Left ventricle myocardium inferior (tissue), 1 donor: ENCODE measurements around the gene HAPSTR1. TPM values are rescaled to one million over a fixed set of nuclear protein-coding genes. Genes with fewer than 3 reads are reported as not detected.

Experiments
- DNase-seq: peaks from one replicate; pipeline ENCODE4 v3.0.0-alpha.2; 2020
- H3K27ac ChIP-seq: fragments of 200-600 bp; replicated peaks from 2 replicates; pipeline ENCODE4 v1.8.0; 2021
- H3K27me3 ChIP-seq: fragments of 200-600 bp; 2 replicates; pipeline ENCODE4 v1.8.0; 2021; ENCODE audit warnings: low read depth
- H3K36me3 ChIP-seq: fragments of 200-600 bp; 2 replicates; pipeline ENCODE4 v1.8.0; 2021
- H3K4me1 ChIP-seq: fragments of 200-600 bp; 2 replicates; pipeline ENCODE4 v1.8.0; 2021
- H3K4me3 ChIP-seq: fragments of 200-600 bp; 2 replicates; pipeline ENCODE4 v1.8.0; 2021; ENCODE audit warnings: mild to moderate bottlenecking, moderate library complexity
- H3K9me3 ChIP-seq: fragments of 200-600 bp; replicated peaks from 2 replicates; pipeline ENCODE4 v1.8.0; 2021
- intact Hi-C: fragments of 100-400 bp; cut with micrococcal nuclease; formaldehyde crosslinking; loops from one replicate; pipeline ENCODE4 v1.11.0; 2022
- total RNA-seq: library from RNA; stranded (reverse); fragmentation: NEBNext Ultra II Directional; extraction: Animal tissue kit (Norgen Biotek cat#: 25700); gene quantifications from one replicate; pipeline ENCODE4 v1.2.1, GENCODE V29; 2021
- TF ChIP-seq, protein P1 (sequence below): fragments of 200-600 bp; IDR thresholded peaks from 2 replicates; pipeline ENCODE4 v1.8.0; 2021; ENCODE audit warnings: antibody characterized with exemption, mild to moderate bottlenecking, borderline replicate concordance
- donor health status: DM: no; HTN: yes; CAD: no; lungs with severe emphysema.

HAPSTR1 gene
- total RNA-seq, 1 donor from 2014 or later, result 52.3 TPM

DNA sequence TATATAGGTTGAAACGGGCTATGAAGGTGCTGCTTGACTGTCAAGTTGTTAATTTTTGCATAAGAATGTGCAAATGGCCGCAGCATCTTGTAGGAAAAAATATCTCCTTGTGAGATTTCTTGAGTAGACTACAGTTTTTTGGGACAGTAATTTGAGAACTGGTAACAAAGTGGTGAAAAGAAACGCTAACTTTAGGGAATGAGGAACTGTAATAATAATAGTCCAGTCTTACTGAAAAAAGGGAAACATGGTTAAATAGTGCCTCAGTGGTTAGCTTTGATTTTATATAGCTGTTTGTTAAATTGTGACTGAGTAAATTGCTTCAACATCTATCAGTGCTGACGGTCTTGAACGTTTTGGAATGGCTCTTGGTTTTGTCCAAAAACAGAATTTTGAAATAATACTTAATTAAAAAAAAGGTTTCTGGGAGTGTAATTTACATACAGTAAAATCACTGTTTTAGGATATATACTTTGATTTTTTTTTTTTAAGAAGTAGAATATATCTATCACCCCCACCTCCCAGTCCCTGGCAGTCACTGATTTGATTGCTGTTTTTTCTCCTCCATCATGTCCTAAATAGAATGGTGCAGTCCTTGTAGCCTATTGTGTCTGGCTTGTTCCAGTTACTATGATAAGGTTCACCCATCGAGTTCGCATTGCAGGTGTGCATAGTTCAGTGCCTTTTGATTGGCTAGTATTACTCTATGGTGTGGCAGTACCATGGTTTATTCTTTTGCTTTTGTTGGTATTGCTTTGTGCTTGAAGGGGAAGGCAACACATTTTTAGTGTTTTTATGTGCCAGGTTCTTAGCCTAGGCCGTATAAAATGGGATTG, 2.8 kb downstream of the HAPSTR1 start:
- no peak for DNase-seq
- no peaks in the 10 kb centered on the region for H3K27me3 ChIP-seq
- H3K4me3 ChIP-seq, result peak overlapping the region; percentile 94
- TF ChIP-seq, protein P1, sequence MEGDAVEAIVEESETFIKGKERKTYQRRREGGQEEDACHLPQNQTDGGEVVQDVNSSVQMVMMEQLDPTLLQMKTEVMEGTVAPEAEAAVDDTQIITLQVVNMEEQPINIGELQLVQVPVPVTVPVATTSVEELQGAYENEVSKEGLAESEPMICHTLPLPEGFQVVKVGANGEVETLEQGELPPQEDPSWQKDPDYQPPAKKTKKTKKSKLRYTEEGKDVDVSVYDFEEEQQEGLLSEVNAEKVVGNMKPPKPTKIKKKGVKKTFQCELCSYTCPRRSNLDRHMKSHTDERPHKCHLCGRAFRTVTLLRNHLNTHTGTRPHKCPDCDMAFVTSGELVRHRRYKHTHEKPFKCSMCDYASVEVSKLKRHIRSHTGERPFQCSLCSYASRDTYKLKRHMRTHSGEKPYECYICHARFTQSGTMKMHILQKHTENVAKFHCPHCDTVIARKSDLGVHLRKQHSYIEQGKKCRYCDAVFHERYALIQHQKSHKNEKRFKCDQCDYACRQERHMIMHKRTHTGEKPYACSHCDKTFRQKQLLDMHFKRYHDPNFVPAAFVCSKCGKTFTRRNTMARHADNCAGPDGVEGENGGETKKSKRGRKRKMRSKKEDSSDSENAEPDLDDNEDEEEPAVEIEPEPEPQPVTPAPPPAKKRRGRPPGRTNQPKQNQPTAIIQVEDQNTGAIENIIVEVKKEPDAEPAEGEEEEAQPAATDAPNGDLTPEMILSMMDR, result no peak
- intact Hi-C loops, result loop anchor here (10.0 kb wide), 1 partner anchor 139 kb away; no protein-coding TSS in a partner anchor
- H3K36me3 ChIP-seq, result peaks cover 10% of the 10 kb centered on the region
- no peaks in the 10 kb centered on the region for H3K9me3 ChIP-seq
- H3K4me1 ChIP-seq, result peaks cover 90% of the 10 kb centered on the region
- H3K27ac ChIP-seq, result peak overlapping the region; percentile 100

GRCh38 chr16:9095171-9095570, 3.7 kb downstream of the HAPSTR1 start:
- peak overlapping the region; percentile 94 for H3K4me3 ChIP-seq
- peaks cover 92% of the 10 kb centered on the region for H3K4me1 ChIP-seq
- TF ChIP-seq, protein P1, result no peak
- intact Hi-C loops, result loop anchor here (10.0 kb wide), 1 partner anchor 140 kb away; no protein-coding TSS in a partner anchor
- no peaks in the 10 kb centered on the region for H3K9me3 ChIP-seq
- H3K36me3 ChIP-seq, result peaks cover 10% of the 10 kb centered on the region
- H3K27ac ChIP-seq, result peak overlapping the region; percentile 100
- no peak for DNase-seq
- no peaks in the 10 kb centered on the region for H3K27me3 ChIP-seq

- TF ChIP-seq, protein P1, result no peak
- Histone ChIP-seq H3K36me3 (peaks cover 13% of the 10 kb centered on the region), H3K9me3 (no peaks in the 10 kb centered on the region), H3K27ac (peak overlapping the region; percentile 100), H3K27me3 (no peaks in the 10 kb centered on the region), H3K4me3 (peak overlapping the region; percentile 94), H3K4me1 (peaks cover 93% of the 10 kb centered on the region)
- intact Hi-C loops, result loop anchor here (10.0 kb wide), 1 partner anchor 141 kb away; no protein-coding TSS in a partner anchor
- DNase-seq, result no peak
Observed at GRCh38 chr16:9095656-9096397, 4.4 kb downstream of the HAPSTR1 start.

GRCh38 chr16:9096416-9096952, 5.0 kb downstream of the HAPSTR1 start:
- Histone ChIP-seq H3K4me3 (peak overlapping the region; percentile 31), H3K27ac (peak overlapping the region; percentile 55), H3K36me3 (peaks cover 17% of the 10 kb centered on the region), H3K27me3 (no peaks in the 10 kb centered on the region), H3K9me3 (no peaks in the 10 kb centered on the region), H3K4me1 (peaks cover 100% of the 10 kb centered on the region)
- TF ChIP-seq, protein P1, result no peak
- no peak for DNase-seq
- intact Hi-C loops, result loop anchor here (10.0 kb wide), 1 partner anchor 142 kb away; no protein-coding TSS in a partner anchor
